A673 (cell line): ENCODE data around the gene IP6K1. TPM values are rescaled to one million over a fixed set of nuclear protein-coding genes. Genes with fewer than 3 reads are reported as not detected.

Source experiments
- BruUV-seq: library from RNA; stranded (reverse); fragments of 400-500 nt; replicated peaks from 2 replicates; lab custom pipeline; 2021; lab: Mats Ljungman, UMichigan
- CTCF ChIA-PET: fragments of 300-600 bp; sonication (Branson Sonifier 250); formaldehyde crosslinking; loops from one replicate; lab custom pipeline; 2022; ENCODE audit warnings: antibody characterized with exemption; lab: Charles Lee
- POLR2A ChIA-PET: fragments of 300-600 bp; sonication (Branson Sonifier 250); formaldehyde crosslinking; loops from one replicate; lab custom pipeline; 2022; ENCODE audit warnings: antibody characterized with exemption; ENCODE audit not compliant: low non-redundant PET; lab: Charles Lee
- DNase-seq: peaks from one replicate; pipeline ENCODE4 v3.0.0-alpha.2; 2015; ENCODE audit warnings: low spot score
- H3K27ac ChIP-seq: fragments of 200-600 bp; sonication (generic); 2 replicates; pipeline ENCODE4 v1.5.1; 2016; ENCODE audit warnings: mixed run types, low read depth, mild to moderate bottlenecking, mixed read lengths, antibody characterized with exemption, low read length; ENCODE audit not compliant: poor library complexity, severe bottlenecking
- H3K27me3 ChIP-seq: fragments of 200-600 bp; sonication (generic); replicated peaks from 2 replicates; pipeline ENCODE4 v1.6.1; 2017; ENCODE audit warnings: mixed run types, low read depth, mild to moderate bottlenecking, mixed read lengths, antibody characterized with exemption, low read length; ENCODE audit not compliant: insufficient read depth, poor library complexity
- H3K36me3 ChIP-seq: fragments of 200-600 bp; sonication (generic); 2 replicates; pipeline ENCODE4 v1.6.1; 2016; ENCODE audit warnings: mixed run types, mild to moderate bottlenecking, mixed read lengths, antibody characterized with exemption, low read length; ENCODE audit not compliant: insufficient read depth, poor library complexity, severe bottlenecking
- H3K4me1 ChIP-seq: fragments of 200-600 bp; sonication (generic); 2 replicates; pipeline ENCODE4 v1.6.1; 2017; ENCODE audit warnings: mixed run types, mild to moderate bottlenecking, mixed read lengths, antibody characterized with exemption, low read length; ENCODE audit not compliant: insufficient read depth, poor library complexity, severe bottlenecking
- H3K4me3 ChIP-seq: fragments of 200-600 bp; sonication (generic); 2 replicates; pipeline ENCODE4 v1.5.1; 2016; ENCODE audit warnings: low read depth, mixed run types, mild to moderate bottlenecking, mixed read lengths, low read length; ENCODE audit not compliant: poor library complexity, severe bottlenecking
- H3K9me3 ChIP-seq: fragments of 200-600 bp; sonication (generic); 2 replicates; pipeline ENCODE4 v1.6.1; 2016; ENCODE audit warnings: mixed run types, low read depth, mild to moderate bottlenecking, mixed read lengths, antibody characterized with exemption, low read length; ENCODE audit not compliant: poor library complexity, severe bottlenecking
- CTCF ChIP-seq: fragments of 300-800, 200-600 bp; sonication (generic); conservative IDR thresholded peaks from 2 replicates; pipeline ENCODE4 v1.5.1; 2017; ENCODE audit warnings: low read depth, mild to moderate bottlenecking, antibody characterized with exemption, low read length, moderate library complexity, mixed read lengths
- EZH2 ChIP-seq: fragments of 200-600 bp; sonication (generic); IDR thresholded peaks from 2 replicates; pipeline ENCODE4 v1.6.1; 2017; ENCODE audit warnings: borderline replicate concordance, low read depth, mild to moderate bottlenecking, mixed read lengths, antibody characterized with exemption, low read length; ENCODE audit not compliant: poor library complexity, severe bottlenecking
- intact Hi-C: fragments of 100-400 bp; cut with micrococcal nuclease; formaldehyde crosslinking; loops from one replicate; pipeline ENCODE4 v1.10.0; 2022; ENCODE audit not compliant: unreplicated experiment
- total RNA-seq: library from RNA; stranded (reverse); gene quantifications from 2 replicates; pipeline ENCODE4 v1.2.3, GENCODE V29; 2021

IP6K1 gene
- total RNA-seq, 1 experiment from 2014 or later: 29.0 TPM

GRCh38 chr3:49722896-49723295 lies 63.4 kb downstream of the IP6K1 start:
- no TSS peak for BruUV-seq
- intact Hi-C loops: loop anchor here (10.0 kb wide), 1 partner anchor 122 kb away; no protein-coding TSS in a partner anchor
- CTCF ChIA-PET: no interaction called here

GRCh38 chr3:49721896-49722781 lies 64.2 kb downstream of the IP6K1 start:
- POLR2A ChIA-PET: no interaction called here
- TF ChIP-seq CTCF (no peak), EZH2 (no peak)
- intact Hi-C loops: loop anchor here (10.0 kb wide), 1 partner anchor 123 kb away; no protein-coding TSS in a partner anchor
- peak overlapping the region; percentile 83 for H3K4me3 ChIP-seq
- no peaks in the 10 kb centered on the region for H3K9me3 ChIP-seq
- no peak for DNase-seq
- no peaks in the 10 kb centered on the region for H3K4me1 ChIP-seq
- no peak overlapping the region for H3K27ac ChIP-seq
- CTCF ChIA-PET: no interaction called here
- H3K27me3 ChIP-seq: no peaks in the 10 kb centered on the region
- BruUV-seq: no TSS peak
- peaks cover 5% of the 10 kb centered on the region for H3K36me3 ChIP-seq

More at GRCh38 chr3:49722896-49723295, 63.4 kb downstream of the IP6K1 start:
- peak overlapping the region; percentile 85 for H3K27ac ChIP-seq
- peak overlapping the region; percentile 83 for H3K4me3 ChIP-seq
- no peak for DNase-seq
- H3K36me3 ChIP-seq: peaks cover 5% of the 10 kb centered on the region
- no peaks in the 10 kb centered on the region for H3K27me3 ChIP-seq
- POLR2A ChIA-PET: no interaction called here
- H3K4me1 ChIP-seq: no peaks in the 10 kb centered on the region
- H3K9me3 ChIP-seq: no peaks in the 10 kb centered on the region
- no peak for TF ChIP-seq EZH2
- no peak for TF ChIP-seq CTCF

- H3K4me1 ChIP-seq: no peaks in the 10 kb centered on the region
- ChIA-PET POLR2A (no interaction called here), CTCF (no interaction called here)
- no peak overlapping the region for H3K4me3 ChIP-seq
- intact Hi-C loops: loop anchor here (10.0 kb wide), 1 partner anchor 123 kb away; no protein-coding TSS in a partner anchor
- BruUV-seq: no TSS peak
- no peak for DNase-seq
- no peaks in the 10 kb centered on the region for H3K27me3 ChIP-seq
- H3K36me3 ChIP-seq: peaks cover 5% of the 10 kb centered on the region
- TF ChIP-seq EZH2 (no peak), CTCF (no peak)
- H3K9me3 ChIP-seq: no peaks in the 10 kb centered on the region
- H3K27ac ChIP-seq: no peak overlapping the region
Measured at GRCh38 chr3:49721596-49721895, 64.8 kb downstream of the IP6K1 start.
